Endothelial cell of umbilical vein (primary cell): ENCODE data around the gene MAPK9.

Experiments used
- EZH2 ChIP-seq: IDR thresholded peaks from 2 replicates; pipeline ENCODE4 v1.6.1; 2012; ENCODE audit warnings: borderline replicate concordance, low read depth, mild to moderate bottlenecking, moderate library complexity, low read length, inconsistent platforms; ENCODE audit not compliant: severe bottlenecking
- GATA2 ChIP-seq: IDR thresholded peaks from 2 replicates; pipeline ENCODE4 v1.7.0; 2011; ENCODE audit warnings: low read depth, mild to moderate bottlenecking, moderate library complexity, mixed read lengths, low read length; ENCODE audit not compliant: insufficient read length, insufficient read depth
- MYC ChIP-seq: IDR thresholded peaks from one replicate; pipeline ENCODE4 v1.6.1; 2011; ENCODE audit warnings: mild to moderate bottlenecking, low read depth, low read length
- POLR2A ChIP-seq: IDR thresholded peaks from 2 replicates; pipeline ENCODE4 v1.6.1; 2012; ENCODE audit warnings: low read depth, mild to moderate bottlenecking, control low read depth, low read length
- POLR2AphosphoS5 ChIP-seq: IDR thresholded peaks from 2 replicates; pipeline ENCODE4 v1.6.1; 2012; ENCODE audit warnings: low read depth, mild to moderate bottlenecking, control low read depth, low read length, moderate library complexity; ENCODE audit not compliant: insufficient read depth
- TF ChIP-seq, protein P1 (sequence below), 2 donors: IDR thresholded peaks; 1 replicate in 1 of 2; 2 replicates in 1 of 2; pipeline ENCODE4 v1.5.1; 2011; ENCODE audit warnings: low read length in 2 of 2, mild to moderate bottlenecking in 2 of 2, moderate library complexity in 2 of 2, control low read depth in 1 of 2, inconsistent platforms in 1 of 2, low read depth in 1 of 2; ENCODE audit not compliant: insufficient read depth in 1 of 2; ENCODE audit errors: extremely low read depth in 1 of 2
- TF ChIP-seq, protein P2 (sequence below): IDR thresholded peaks from 2 replicates; pipeline ENCODE4 v1.6.1; 2011; ENCODE audit not compliant: insufficient read depth, insufficient read length

DNA sequence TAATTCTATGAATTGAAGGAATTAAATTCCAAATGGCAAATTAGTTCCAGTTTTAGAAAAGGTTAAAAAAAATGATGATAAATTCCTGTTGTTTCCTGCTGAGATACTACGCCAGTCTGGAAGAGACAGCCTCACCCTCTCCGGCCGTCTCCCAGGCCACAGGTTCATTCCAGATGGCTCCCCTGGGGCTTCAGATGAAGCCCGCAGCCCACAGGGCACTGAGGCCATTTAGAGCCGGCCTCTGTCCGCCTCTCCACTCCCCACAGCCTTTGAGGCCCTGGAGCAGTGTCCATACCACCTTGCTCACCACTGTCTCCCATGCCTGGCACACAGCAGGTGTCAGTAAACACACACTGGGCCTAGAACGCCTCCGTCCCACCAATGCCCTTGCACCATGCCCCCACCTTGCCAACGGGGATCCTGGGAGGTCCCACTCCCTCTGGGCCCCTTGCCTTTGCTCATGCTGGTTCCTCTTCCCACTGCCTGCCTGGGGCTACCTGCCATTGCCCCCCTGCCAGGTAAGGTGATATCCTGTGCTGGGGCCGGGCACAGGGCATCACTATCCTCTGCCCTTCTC lies 35.2 kb upstream of the MAPK9 start:
- TF ChIP-seq POLR2A: no peak
- TF ChIP-seq POLR2AphosphoS5: no peak
- TF ChIP-seq, protein P1, sequence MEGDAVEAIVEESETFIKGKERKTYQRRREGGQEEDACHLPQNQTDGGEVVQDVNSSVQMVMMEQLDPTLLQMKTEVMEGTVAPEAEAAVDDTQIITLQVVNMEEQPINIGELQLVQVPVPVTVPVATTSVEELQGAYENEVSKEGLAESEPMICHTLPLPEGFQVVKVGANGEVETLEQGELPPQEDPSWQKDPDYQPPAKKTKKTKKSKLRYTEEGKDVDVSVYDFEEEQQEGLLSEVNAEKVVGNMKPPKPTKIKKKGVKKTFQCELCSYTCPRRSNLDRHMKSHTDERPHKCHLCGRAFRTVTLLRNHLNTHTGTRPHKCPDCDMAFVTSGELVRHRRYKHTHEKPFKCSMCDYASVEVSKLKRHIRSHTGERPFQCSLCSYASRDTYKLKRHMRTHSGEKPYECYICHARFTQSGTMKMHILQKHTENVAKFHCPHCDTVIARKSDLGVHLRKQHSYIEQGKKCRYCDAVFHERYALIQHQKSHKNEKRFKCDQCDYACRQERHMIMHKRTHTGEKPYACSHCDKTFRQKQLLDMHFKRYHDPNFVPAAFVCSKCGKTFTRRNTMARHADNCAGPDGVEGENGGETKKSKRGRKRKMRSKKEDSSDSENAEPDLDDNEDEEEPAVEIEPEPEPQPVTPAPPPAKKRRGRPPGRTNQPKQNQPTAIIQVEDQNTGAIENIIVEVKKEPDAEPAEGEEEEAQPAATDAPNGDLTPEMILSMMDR (IDR thresholded peaks at IDR 0.05; ENCODE audit: extremely low read depth in 1 of 2, insufficient read depth in 1 of 2, low read depth in 1 of 2, low read length in 2 of 2): no peak
- TF ChIP-seq, protein P2, sequence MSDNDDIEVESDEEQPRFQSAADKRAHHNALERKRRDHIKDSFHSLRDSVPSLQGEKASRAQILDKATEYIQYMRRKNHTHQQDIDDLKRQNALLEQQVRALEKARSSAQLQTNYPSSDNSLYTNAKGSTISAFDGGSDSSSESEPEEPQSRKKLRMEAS: no peak
- TF ChIP-seq EZH2: no peak
- TF ChIP-seq MYC: no peak
- TF ChIP-seq GATA2: no peak
